Hematopoietic multipotent progenitor cell treated with erythropoietin and hydrocortisone succinate and interleukin-3 and kit ligand, for 15 days (in vitro differentiated cells): Measurements from ENCODE around the gene CXCR2.
"Not testable (repeated sequence)": the region's sequence is repeated elsewhere in the genome, so short reads cannot be mapped to it uniquely, and the experiment has no call there.

Experiments
- DNase-seq: peaks from one replicate; pipeline ENCODE4 v3.0.0-alpha.2; 2015; ENCODE audit warnings: low spot score

CXCR2 gene

DNA sequence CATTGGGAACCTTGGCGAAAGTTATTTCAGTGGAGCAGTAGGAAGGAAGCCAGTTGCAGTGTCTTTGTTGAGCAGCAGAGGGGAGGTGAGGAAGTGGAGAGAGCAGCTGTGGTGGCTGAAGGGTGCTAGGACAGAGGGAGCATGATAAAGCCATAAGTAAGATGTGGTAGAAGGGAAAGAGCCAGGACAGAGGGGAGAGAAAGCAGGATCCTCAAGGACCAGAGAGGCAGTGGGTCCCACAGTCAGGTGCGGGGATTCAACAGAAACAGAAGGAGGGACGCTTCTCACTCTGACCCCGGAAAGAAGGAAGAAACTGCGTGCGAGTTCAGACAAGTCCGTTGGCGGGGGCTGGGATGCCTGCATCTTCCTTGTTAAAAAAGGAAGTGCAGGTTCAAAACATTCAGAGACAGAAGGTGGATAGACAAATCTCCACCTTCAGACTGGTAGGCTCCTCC, at the start of gene CXCR2:
Gene CXCR2 (plus strand): TSS at position 403 of the 455 bp plus-strand sequence. CDS start 8,774 bp downstream, outside the sequence.
- no peak for DNase-seq

DNA sequence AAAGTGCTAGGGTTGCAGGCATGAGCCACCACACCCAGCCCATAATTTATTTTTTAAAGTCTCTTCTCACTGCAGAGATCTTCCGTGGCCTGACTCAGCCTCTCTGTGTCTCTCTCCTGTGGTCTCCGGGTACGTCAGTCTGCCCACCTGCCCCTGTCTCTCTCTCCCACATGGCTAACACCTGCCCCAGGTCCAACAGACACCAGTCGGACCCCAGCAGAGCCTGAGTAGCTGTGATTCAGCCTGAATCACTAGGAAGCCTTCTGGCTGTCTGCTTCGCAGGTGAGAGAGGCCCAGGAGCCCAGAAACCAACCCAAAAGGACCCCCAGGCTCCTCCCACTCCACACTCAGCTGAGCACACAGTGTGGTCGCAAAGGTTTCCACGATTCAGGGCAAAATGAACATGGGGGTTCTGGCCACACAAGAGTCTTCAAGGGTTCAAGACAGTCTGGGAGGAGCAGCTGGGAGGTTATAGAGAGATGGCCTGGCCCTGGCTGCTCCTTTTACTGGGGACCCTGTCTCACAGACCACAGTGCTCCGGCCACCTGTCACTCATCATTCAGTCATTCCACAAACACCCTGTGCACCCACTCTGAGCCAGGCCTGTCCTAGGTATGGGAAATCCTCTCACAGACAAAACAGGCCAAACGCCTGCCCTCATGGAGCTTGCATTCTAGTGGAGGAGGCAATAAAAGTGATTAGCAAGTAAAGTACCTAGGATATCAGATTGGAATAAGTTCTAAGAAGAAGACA, 48.2 kb upstream of the CXCR2 start:
- DNase-seq = no peak

- DNase-seq = no peak
Measured at GRCh38 chr2:218079943-218080913, 45.6 kb upstream of the CXCR2 start.

DNA sequence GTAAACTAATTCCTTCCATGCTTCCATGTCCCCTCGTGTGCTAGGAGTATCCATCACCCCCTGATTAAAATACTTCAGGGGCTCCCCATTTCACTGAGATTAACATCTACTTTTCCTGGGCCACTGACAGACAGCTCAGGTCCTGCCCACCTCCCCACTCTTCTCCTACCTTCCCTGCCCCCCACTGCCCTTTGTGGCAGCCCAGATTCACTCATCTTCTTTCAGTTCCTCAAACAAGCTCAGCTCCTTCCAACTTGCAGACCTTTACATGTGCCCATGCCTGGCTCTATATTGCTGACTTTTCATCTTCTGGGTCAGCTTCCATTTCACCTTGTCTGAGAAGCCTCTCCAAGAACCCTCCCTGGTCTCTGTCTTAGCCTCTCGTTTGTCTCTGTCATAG, 44.8 kb upstream of the CXCR2 start:
- no peak for DNase-seq

DNA sequence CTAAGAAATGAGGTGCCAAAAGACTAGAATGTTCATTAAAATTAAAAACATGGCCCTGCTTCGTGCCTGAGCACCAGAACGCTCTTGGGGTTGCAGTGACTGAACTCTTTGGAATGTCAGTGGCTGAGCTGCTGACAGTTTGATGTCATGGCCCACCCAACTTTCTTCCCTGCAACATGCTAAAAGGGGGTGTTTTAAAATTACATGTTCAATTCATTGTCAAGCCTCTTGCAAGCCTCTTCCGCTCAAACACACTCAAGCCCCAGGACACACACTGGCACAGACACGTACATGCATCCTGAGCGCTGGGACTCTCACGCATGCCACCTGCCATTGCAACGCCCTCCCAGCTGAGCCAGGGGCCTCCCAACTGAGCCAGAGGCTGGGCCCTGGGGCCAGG, 44.1 kb upstream of the CXCR2 start:
- no peak for DNase-seq

DNA sequence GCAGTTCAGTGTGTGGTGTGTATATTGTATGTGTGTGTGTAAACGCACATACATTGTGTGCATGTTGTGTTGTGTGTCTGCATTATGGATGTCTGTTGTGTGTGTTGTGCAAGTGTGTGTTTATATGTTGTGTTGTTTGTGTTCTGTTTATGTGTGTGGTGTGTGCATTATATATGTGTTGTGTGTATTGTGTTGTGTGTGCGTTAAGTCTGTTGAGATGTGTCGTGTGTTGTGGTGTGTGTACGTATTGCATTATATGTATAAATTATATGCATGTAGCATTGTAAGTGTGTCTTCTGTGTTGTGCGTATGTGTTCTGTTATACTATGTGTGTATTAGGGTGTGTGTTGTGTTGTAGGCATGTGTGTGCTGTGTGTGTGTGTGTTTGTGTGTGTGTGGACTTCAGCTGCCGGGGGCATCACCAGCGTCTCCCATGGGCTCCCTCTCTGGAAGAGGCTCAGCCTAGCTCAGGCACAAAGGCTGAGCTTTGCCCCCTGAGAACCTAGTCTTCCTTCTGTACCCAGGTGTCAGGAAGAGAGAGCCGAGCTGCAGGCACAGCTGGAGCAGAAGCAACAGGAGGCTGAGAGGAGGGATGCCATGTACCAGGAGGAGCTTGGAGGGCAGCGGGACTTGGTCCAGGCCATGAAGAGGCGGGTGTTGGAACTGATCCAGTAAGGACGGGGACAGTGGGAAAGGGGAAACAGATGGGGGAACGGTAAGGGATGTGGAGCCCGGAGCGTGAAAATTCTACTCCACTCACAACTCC, 43.1 kb upstream of the CXCR2 start:
- DNase-seq = no peak

GRCh38 chr2:218083352-218083676, 42.5 kb upstream of the CXCR2 start:
- DNase-seq = no peak

DNA sequence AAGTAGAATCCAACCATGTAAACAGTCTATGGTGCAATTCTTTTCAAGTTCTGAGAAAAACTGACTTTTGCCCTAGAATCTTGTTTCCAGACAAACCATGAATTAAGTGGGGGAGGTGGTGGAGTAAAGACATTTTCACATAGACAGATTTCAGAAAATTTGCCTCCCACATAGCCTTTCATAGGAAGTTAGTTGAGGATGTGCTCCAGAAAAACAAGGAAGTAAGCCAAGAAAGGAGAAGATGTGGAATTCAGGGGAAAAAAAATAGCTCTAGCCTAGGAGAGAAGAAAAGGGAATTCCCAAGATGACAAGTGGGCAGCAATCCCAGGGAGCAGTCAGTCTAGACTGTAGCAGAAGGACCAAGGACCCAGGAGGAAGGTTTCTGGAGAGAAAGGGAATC, 39.4 kb upstream of the CXCR2 start:
- DNase-seq = no peak

DNA sequence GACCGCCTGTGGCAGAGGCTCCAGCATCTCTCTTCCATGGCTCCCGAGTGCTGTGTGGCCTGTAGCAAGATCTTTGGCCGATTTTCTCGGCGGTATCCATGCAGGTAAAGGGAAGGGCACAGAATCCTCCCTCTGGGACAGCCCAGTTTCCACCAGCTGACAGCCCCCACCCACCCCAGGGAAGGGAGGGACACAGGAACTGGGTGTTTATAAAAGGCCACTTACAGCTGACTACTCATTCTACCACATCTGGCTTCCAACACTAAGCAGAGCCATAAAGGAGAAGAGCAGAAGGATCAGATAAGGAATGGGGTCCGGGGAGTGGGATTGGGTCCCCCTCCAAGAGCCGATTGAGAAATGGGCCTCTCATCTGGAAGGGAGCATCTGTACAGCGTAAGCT, 36.6 kb upstream of the CXCR2 start:
- DNase-seq = no peak

DNA sequence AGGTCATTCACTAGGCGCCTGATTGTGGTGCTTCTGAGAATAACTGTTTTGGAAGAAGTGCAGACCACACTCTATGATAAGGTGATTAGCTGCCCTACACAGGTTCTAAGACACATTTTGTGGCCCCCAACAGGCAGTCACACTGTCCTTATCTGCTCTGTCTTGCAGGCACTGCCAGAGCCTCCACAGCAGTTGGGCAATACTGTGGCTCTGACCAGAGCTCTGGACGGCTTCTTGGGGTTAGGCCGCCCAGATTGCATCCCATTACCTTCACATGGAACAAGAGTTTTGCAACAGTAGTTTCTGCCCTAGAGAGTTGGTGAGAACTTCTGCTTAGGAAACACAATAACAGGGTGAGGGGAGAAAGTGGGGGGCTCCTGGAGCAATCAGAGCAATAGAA, 34.1 kb upstream of the CXCR2 start:
- no peak for DNase-seq

DNA sequence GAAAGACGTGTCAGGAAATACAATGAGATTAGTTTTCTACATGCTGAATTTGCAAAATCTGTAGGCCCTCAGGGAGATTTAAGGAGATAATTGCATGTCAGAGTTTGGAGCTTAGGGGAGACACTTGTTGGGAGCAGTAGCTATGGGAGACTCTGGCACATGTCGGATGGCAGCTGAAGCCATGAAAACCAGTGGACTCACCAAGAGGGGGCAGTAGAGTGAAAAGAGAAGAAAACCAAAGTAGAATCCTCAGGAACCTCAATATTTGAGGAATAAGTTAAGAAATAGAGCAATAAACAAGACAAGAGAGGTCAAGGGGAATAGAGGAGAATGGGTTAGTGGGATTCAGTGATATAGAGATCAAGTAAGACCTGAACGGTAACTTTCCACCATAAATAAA, 31.9 kb upstream of the CXCR2 start:
- no peak for DNase-seq

DNA sequence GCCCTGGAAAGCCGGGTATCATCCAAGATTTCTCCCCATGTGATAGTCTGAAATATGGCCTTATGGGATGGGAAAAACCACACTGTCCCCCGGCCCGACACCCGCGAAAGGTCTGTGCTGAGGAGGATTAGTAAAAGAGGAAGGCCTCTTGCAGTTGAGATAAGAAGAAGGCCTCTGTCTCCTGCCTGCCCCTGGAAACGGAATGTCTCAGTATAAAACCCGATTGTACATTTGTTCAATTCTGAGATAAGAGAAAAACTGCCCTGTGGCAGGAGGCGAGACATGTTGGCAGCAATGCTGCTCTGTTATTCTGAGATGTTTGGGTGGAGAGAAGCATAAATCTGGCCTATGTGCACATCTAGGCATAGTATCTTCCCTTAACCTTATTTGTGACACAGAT, 30.0 kb upstream of the CXCR2 start:
- no peak for DNase-seq

GRCh38 chr2:218097975-218098374, 27.9 kb upstream of the CXCR2 start:
- no peak for DNase-seq

DNA sequence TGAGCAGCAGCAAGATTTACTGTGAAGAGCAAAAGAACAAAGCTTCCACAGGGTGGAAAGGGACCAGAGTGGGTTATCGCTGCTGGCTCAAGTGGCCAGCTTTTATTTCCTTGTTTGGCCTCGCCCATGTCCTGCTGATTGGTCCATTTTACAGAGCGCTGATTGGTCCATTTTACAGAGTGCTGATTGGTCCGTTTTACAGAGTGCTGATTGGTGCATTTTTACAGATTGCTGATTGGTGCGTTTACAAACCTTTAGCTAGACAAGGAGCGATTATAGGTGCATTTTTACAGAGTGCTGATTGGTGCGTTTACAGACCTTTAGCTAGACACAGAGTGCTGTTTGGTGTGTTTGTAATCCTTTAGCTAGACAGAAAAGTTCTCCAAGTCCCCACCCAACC, 17.0 kb upstream of the CXCR2 start:
- DNase-seq = not testable (repeated sequence)

GRCh38 chr2:218121789-218122188, 4.0 kb upstream of the CXCR2 start:
- DNase-seq = not testable (repeated sequence)

DNA sequence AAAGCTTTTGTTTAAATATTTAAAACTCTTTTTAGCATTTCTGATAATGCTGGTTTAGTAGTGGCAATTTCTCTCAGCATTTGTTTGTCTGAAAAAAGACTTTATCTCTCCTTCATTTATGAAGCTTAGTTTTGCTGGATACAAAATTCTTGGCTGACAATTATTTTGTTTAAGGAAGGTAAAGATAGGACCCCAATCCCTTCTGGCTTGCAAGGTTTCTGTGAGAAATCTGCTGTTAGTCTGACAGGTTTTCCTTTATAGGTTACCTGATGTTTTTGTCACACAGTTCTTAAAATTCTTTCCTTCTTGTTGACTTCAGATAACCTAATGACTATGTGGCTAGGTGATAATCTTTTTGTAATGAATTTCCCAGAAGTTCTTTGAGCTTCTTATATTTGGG, 3.5 kb upstream of the CXCR2 start:
- DNase-seq = not testable (repeated sequence)

GRCh38 chr2:218123986-218124385, 1.8 kb upstream of the CXCR2 start:
- DNase-seq = no peak

GRCh38 chr2:218125095-218125494, 733 bp upstream of the CXCR2 start:
- DNase-seq = no peak

DNA sequence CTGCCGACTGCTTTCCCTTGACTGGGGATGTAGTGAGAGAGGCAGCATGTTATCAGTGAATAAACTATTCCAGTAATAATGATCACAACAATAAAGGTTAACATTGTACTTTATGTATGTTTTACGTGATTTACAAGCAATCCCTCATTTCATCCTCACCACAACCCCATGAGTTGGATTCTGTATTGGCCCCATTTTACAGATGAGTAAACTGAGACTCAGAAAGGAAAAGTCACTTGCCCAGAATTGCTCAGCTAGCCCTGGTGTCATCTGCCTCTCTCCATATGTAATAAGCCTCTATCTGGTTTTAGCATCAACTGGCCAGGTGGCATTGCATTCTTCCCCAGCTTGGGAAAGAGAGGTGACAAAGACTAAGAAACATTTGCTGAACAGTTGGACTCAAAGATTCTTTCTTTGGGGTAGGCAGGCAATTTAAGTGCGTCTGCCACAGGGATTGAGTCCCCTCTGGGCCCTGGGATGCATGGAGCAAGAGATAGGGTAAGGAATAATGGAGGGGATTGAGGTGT, 2.2 kb downstream of the CXCR2 start:
- DNase-seq = no peak

GRCh38 chr2:218128781-218129457, 3.1 kb downstream of the CXCR2 start:
- no peak for DNase-seq

- no peak for DNase-seq
Measured at GRCh38 chr2:218129458-218130135, 3.8 kb downstream of the CXCR2 start.
